H9 (cell line): ENCODE data around the gene IL6R. TPM values are rescaled to one million over a fixed set of nuclear protein-coding genes. Genes with fewer than 3 reads are reported as not detected.

Source experiments
- DNase-seq: peaks from one replicate; pipeline ENCODE4 v3.0.0-alpha.2; 2017
- H2AFZ ChIP-seq: one replicate; pipeline ENCODE4 v1.6.1; 2013; ENCODE audit warnings: mild to moderate bottlenecking, low read length, control low read depth, moderate library complexity
- H2AK5ac ChIP-seq: 2 replicates; pipeline ENCODE4 v1.6.1; 2013; ENCODE audit warnings: low read length, control low read depth, mixed read lengths; ENCODE audit not compliant: insufficient read length
- H2BK120ac ChIP-seq: one replicate; pipeline ENCODE4 v1.6.1; 2013; ENCODE audit warnings: low read depth, mild to moderate bottlenecking, low read length, control low read depth, inconsistent platforms; ENCODE audit not compliant: poor library complexity, severe bottlenecking
- H2BK12ac ChIP-seq: 2 replicates; pipeline ENCODE4 v1.6.1; 2013; ENCODE audit warnings: low read length, control low read depth, mixed read lengths, low read depth; ENCODE audit not compliant: insufficient read length
- H2BK15ac ChIP-seq: 2 replicates; pipeline ENCODE4 v1.6.1; 2013; ENCODE audit warnings: low read depth, low read length, control low read depth
- H2BK20ac ChIP-seq: one replicate; pipeline ENCODE4 v1.6.1; 2013; ENCODE audit warnings: low read depth, mild to moderate bottlenecking, low read length, control low read depth, inconsistent platforms; ENCODE audit not compliant: poor library complexity, severe bottlenecking
- H2BK5ac ChIP-seq: 2 replicates; pipeline ENCODE4 v1.6.1; 2013; ENCODE audit warnings: low read length, control low read depth, mixed read lengths; ENCODE audit not compliant: insufficient read length
- H3K14ac ChIP-seq: 2 replicates; pipeline ENCODE4 v1.6.1; 2013; ENCODE audit warnings: low read length, control low read depth; ENCODE audit not compliant: insufficient read depth
- H3K18ac ChIP-seq: 2 replicates; pipeline ENCODE4 v1.6.1; 2013; ENCODE audit warnings: low read depth, mild to moderate bottlenecking, mixed read lengths, low read length, control low read depth; ENCODE audit not compliant: insufficient read length
- H3K23ac ChIP-seq: 2 replicates; pipeline ENCODE4 v1.6.1; 2013; ENCODE audit warnings: low read length, control low read depth, mixed read lengths, low read depth; ENCODE audit not compliant: insufficient read length
- H3K23me2 ChIP-seq: 2 replicates; pipeline ENCODE4 v1.6.1; 2013; ENCODE audit warnings: low read depth, mild to moderate bottlenecking, mixed read lengths, low read length, control low read depth; ENCODE audit not compliant: insufficient read length, poor library complexity, severe bottlenecking
- H3K27ac ChIP-seq: 2 replicates; pipeline ENCODE4 v1.5.1; 2013; ENCODE audit warnings: low read length, control low read depth, mixed read lengths, low read depth; ENCODE audit not compliant: insufficient read length
- H3K27me3 ChIP-seq: 2 replicates; pipeline ENCODE4 v1.6.1; 2013; ENCODE audit warnings: low read length, control low read depth, inconsistent platforms; ENCODE audit not compliant: insufficient read depth
- H3K4ac ChIP-seq: 2 replicates; pipeline ENCODE4 v1.6.1; 2013; ENCODE audit warnings: low read depth, mild to moderate bottlenecking, control low read depth, inconsistent platforms, low read length, moderate library complexity
- H3K4me1 ChIP-seq: 2 replicates; pipeline ENCODE4 v1.6.1; 2013; ENCODE audit warnings: low read length, control low read depth, inconsistent platforms; ENCODE audit not compliant: insufficient read depth
- H3K4me2 ChIP-seq: 2 replicates; pipeline ENCODE4 v1.6.1; 2013; ENCODE audit warnings: low read length, control low read depth, mixed read lengths; ENCODE audit not compliant: insufficient read length, insufficient read depth
- H3K56ac ChIP-seq: 2 replicates; pipeline ENCODE4 v1.6.1; 2013; ENCODE audit warnings: low read depth, mild to moderate bottlenecking, mixed read lengths, low read length, control low read depth; ENCODE audit not compliant: insufficient read length
- H3K79me1 ChIP-seq: 2 replicates; pipeline ENCODE4 v1.6.1; 2013; ENCODE audit warnings: low read depth, mild to moderate bottlenecking, moderate library complexity, low read length, control low read depth, inconsistent platforms; ENCODE audit not compliant: insufficient read depth, poor library complexity, severe bottlenecking
- H3K79me2 ChIP-seq: 2 replicates; pipeline ENCODE4 v1.6.1; 2013; ENCODE audit warnings: low read length, control low read depth, inconsistent platforms; ENCODE audit not compliant: insufficient read depth
- H3K9ac ChIP-seq: 2 replicates; pipeline ENCODE4 v1.6.1; 2013; ENCODE audit warnings: low read length, control low read depth, mixed read lengths; ENCODE audit not compliant: insufficient read length; ENCODE audit errors: extremely low read depth
- H3K9me3 ChIP-seq: one replicate; pipeline ENCODE4 v1.6.1; 2013; ENCODE audit warnings: low read depth, low read length, inconsistent platforms; ENCODE audit not compliant: control insufficient read depth
- H3T11ph ChIP-seq: one replicate; pipeline ENCODE4 v1.6.1; 2013; ENCODE audit warnings: mild to moderate bottlenecking, low read length, control low read depth, inconsistent platforms
- H4K20me1 ChIP-seq: one replicate; pipeline ENCODE4 v1.6.1; 2013; ENCODE audit not compliant: control insufficient read depth, insufficient read length, insufficient read depth
- H4K5ac ChIP-seq: 2 replicates; pipeline ENCODE4 v1.6.1; 2013; ENCODE audit warnings: low read depth, mild to moderate bottlenecking, mixed read lengths, low read length, control low read depth; ENCODE audit not compliant: insufficient read length
- H4K8ac ChIP-seq: replicated peaks from 2 replicates; pipeline ENCODE4 v1.6.1; 2013; ENCODE audit warnings: low read length, control low read depth, mixed read lengths, low read depth; ENCODE audit not compliant: insufficient read length
- H4K91ac ChIP-seq: 2 replicates; pipeline ENCODE4 v1.6.1; 2013; ENCODE audit warnings: low read depth, mild to moderate bottlenecking, moderate library complexity, mixed read lengths, low read length, control low read depth; ENCODE audit not compliant: insufficient read length
- H3K27ac Mint-ChIP-seq, 3 experiments: 2 replicates in 2 of 3; 3 replicates in 1 of 3; pipeline ENCODE4 v1.8.0; 2020 to 2021; ENCODE audit warnings: mixed read lengths in 3 of 3, mild to moderate bottlenecking in 1 of 3, moderate library complexity in 1 of 3
- H3K27me3 Mint-ChIP-seq: 2 replicates; pipeline ENCODE4 v1.8.0; 2021; ENCODE audit warnings: low read depth, mild to moderate bottlenecking, moderate library complexity, mixed read lengths
- H3K36me3 Mint-ChIP-seq, 3 experiments: 2 replicates in 2 of 3; 3 replicates in 1 of 3; pipeline ENCODE4 v1.8.0; 2020 to 2021; ENCODE audit warnings: low read depth in 3 of 3, mixed read lengths in 3 of 3; ENCODE audit not compliant: insufficient read depth in 1 of 3
- H3K4me1 Mint-ChIP-seq, 2 experiments: 2 replicates each; pipeline ENCODE4 v1.8.0; 2020; ENCODE audit warnings: mixed read lengths in 2 of 2
- H3K4me3 Mint-ChIP-seq, 2 experiments: 2 replicates in 1 of 2; 3 replicates in 1 of 2; pipeline ENCODE4 v1.8.0; 2020 to 2021; ENCODE audit warnings: mild to moderate bottlenecking in 2 of 2, mixed read lengths in 2 of 2, moderate library complexity in 1 of 2
- H3K9me3 Mint-ChIP-seq, 2 experiments: 2 replicates in 1 of 2; 3 replicates in 1 of 2; pipeline ENCODE4 v1.8.0; 2020; ENCODE audit warnings: mild to moderate bottlenecking in 2 of 2, mixed read lengths in 2 of 2, moderate library complexity in 1 of 2
- CTCF ChIP-seq: fragments of 200-600 bp; sonication (generic); conservative IDR thresholded peaks from 3 replicates; pipeline ENCODE4 v1.8.0; 2021; ENCODE audit warnings: antibody characterized with exemption, mild to moderate bottlenecking
- WGBS: extraction: QIAGEN DNeasy Blood & Tissue Kit; methylation state at CpG from one replicate; pipeline ENCODE4 v1.1.7; 2013; ENCODE audit warnings: missing lambda C conversion rate, low lambda C conversion rate, mixed read lengths; ENCODE audit not compliant: insufficient read length; ENCODE audit errors: extremely low coverage; 5-methylcytosine and 5-hydroxymethylcytosine counted together
- total RNA-seq: library from RNA; stranded (reverse); gene quantifications from 2 replicates; pipeline ENCODE4 v1.2.1, GENCODE V29; 2021

Gene IL6R
- total RNA-seq, 1 experiment from 2014 or later: 1.7 TPM

GRCh38 chr1:154492115-154492514, 87.0 kb downstream of the IL6R start:
- H3K9ac ChIP-seq: no peak overlapping the region
- no peak overlapping the region for H3K27ac ChIP-seq
- H4K5ac ChIP-seq: no peak overlapping the region
- no peak overlapping the region for H2AFZ ChIP-seq
- no peak for DNase-seq
- no peak overlapping the region for H3K4me2 ChIP-seq
- no peak for TF ChIP-seq CTCF
- H2BK20ac ChIP-seq: no peak overlapping the region
- H4K20me1 ChIP-seq: peaks cover 3% of the 10 kb centered on the region
- H3K23me2 ChIP-seq: peaks cover 2% of the 10 kb centered on the region
- H3K4me1 Mint-ChIP-seq: peaks cover 8 to 13% of the 10 kb centered on the region in 2 experiments
- no peak overlapping the region for H4K8ac ChIP-seq
- H3K18ac ChIP-seq: no peak overlapping the region
- H2BK15ac ChIP-seq: no peak overlapping the region
- H3K79me1 ChIP-seq: no peaks in the 10 kb centered on the region
- H3K4ac ChIP-seq: no peak overlapping the region
- H2AK5ac ChIP-seq: no peak overlapping the region
- no peaks in the 10 kb centered on the region; the same call in 1 of the 2 replicates for H3K27me3 ChIP-seq
- H2BK120ac ChIP-seq: no peak overlapping the region
- H3K23ac ChIP-seq: no peak overlapping the region
- H3K9me3 Mint-ChIP-seq: no peaks in the 10 kb centered on the region
- no peaks in the 10 kb centered on the region for H3K79me2 ChIP-seq
- no peak overlapping the region for H4K91ac ChIP-seq
- WGBS: no CpG with 5 or more reads among the region's 4 CpGs
- H3T11ph ChIP-seq: no peak overlapping the region
- no peak overlapping the region for H3K56ac ChIP-seq
- H2BK5ac ChIP-seq: no peak overlapping the region
- H3K9me3 ChIP-seq: no peaks in the 10 kb centered on the region
- H3K27me3 Mint-ChIP-seq: peaks cover 8% of the 10 kb centered on the region
- no peaks in the 10 kb centered on the region; the same call in 1 of the 2 replicates for H3K4me1 ChIP-seq
- H3K14ac ChIP-seq: no peak overlapping the region
- no peak overlapping the region for H3K27ac Mint-ChIP-seq
- H3K4me3 Mint-ChIP-seq: no peak overlapping the region
- no peak overlapping the region for H2BK12ac ChIP-seq
- no peaks in the 10 kb centered on the region for H3K36me3 Mint-ChIP-seq
